Measurements from ENCODE around the gene ARMH3. TPM values are rescaled to one million over a fixed set of nuclear protein-coding genes. Genes with fewer than 3 reads are reported as not detected.

ARMH3 gene
- total RNA-seq, 4 donors from 2014 or later, result 12.9 to 19.3 (median 16.2) TPM

DNA sequence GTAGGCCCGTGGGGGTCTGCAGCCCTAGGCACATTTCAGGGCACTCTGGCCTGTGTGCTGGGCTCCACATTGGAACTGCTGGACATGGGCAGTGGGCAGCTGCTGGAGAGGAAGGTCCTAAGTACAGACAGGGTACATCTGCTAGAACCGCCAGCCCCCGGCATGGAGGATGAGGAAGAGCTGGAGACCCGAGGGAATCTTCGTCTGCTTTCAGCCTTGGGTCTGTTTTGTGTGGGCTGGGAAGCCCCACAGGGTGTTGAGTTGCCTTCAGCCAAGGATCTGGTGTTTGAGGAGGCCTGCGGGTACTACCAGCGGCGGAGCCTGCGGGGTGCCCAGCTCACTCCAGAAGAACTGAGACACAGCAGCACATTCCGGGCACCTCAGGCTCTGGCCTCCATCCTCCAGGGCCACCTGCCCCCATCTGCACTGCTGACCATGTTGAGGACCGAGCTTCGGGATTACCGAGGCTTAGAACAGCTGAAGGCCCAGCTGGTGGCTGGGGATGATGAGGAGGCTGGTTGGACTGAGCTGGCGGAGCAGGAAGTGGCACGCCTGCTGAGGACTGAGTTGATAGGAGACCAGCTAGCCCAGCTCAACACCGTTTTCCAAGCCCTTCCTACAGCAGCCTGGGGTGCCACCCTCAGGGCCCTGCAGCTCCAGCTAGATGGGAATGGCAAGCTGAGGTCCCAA lies 10.6 kb upstream of the ARMH3 start:
- Histone ChIP-seq H3K4me1 (peaks cover 32 to 44% (median 37%) of the 10 kb centered on the region in 4 donors), H3K27ac (replicated peaks in 1 of 4) (peak overlapping the region; percentile 88 to 98 (median 94)), H3K4me3 (peak overlapping the region; percentile 69 to 99 (median 84)), H3K27me3 (no peaks in the 10 kb centered on the region), H3K36me3 (peaks cover 0 to 24% (median 17%) of the 10 kb centered on the region in 4 donors), H3K9me3 (no peaks in the 10 kb centered on the region)
- DNase-seq (ENCODE audit: extremely low spot score), result no peak
- intact Hi-C loops (cut with DNase I), result no loop called here
- 91% methylated on average over 8 of the region's 16 CpGs for WGBS
- TF ChIP-seq POLR2AphosphoS5 (IDR thresholded peaks at IDR 0.05) (no peak), POLR2A (IDR thresholded peaks at IDR 0.05; ENCODE audit: low read depth) (no peak), EP300 (IDR thresholded peaks at IDR 0.05) (no peak), CTCF (IDR thresholded peaks at IDR 0.05) (no peak)

DNA sequence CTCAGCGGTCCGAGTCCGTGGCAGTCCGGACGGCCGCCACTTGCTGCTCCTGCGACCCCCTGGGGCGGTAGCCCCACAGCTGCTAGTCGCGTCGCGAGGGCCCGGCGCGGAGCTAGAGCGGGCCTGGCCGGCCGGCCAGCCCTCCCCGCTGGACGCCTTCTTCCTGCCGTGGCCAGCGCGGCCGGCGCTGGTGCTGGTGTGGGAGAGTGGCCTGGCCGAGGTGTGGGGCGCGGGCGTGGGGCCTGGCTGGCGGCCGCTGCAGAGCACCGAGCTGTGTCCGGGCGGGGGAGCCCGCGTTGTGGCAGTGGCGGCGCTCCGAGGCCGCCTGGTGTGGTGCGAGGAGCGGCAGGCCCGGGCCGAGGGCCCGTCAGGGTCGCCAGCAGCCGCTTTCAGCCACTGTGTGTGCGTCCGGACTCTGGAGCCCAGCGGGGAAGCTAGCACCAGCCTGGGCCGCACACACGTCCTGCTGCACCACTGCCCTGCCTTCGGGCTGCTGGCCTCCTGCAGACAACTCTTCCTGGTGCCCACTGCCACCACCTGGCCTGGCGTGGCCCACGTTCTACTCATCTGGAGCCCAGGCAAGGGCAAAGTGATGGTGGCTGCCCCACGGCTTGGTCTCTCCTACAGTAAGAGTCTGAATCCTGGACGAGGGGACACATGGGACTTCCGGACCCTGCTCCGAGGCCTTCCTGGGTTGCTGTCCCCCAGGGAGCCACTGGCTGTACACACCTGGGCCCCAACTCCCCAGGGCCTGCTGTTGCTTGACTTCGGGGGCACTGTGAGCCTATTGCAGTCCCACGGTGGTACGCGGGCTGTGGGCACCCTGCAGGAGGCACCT lies 9.8 kb upstream of the ARMH3 start:
- H3K36me3 ChIP-seq, result peaks cover 0 to 24% (median 17%) of the 10 kb centered on the region in 4 donors
- 11% methylated on average over 4 of the region's 63 CpGs for WGBS
- peak overlapping the region; percentile 88 to 98 (median 94) for H3K27ac ChIP-seq (replicated peaks in 1 of 4)
- no peak for TF ChIP-seq POLR2A (IDR thresholded peaks at IDR 0.05; ENCODE audit: low read depth)
- TF ChIP-seq CTCF (IDR thresholded peaks at IDR 0.05), result no peak
- TF ChIP-seq POLR2AphosphoS5 (IDR thresholded peaks at IDR 0.05), result no peak
- TF ChIP-seq EP300 (IDR thresholded peaks at IDR 0.05), result no peak
- no peaks in the 10 kb centered on the region for H3K9me3 ChIP-seq
- no peak for DNase-seq (ENCODE audit: extremely low spot score)
- H3K27me3 ChIP-seq, result no peaks in the 10 kb centered on the region
- H3K4me1 ChIP-seq, result peaks cover 32 to 44% (median 37%) of the 10 kb centered on the region in 4 donors
- peak overlapping the region; percentile 69 to 99 (median 84) for H3K4me3 ChIP-seq
- intact Hi-C loops (cut with DNase I), result no loop called here

- peaks cover 32 to 44% (median 37%) of the 10 kb centered on the region in 4 donors for H3K4me1 ChIP-seq
Measured at GRCh38 chr10:102064868-102065560, 9.0 kb upstream of the ARMH3 start, which contains the start of gene HPS6. HPS6 (plus strand) TSS chr10:102065349; CDS start chr10:102065475, 126 bp downstream.

More at GRCh38 chr10:102064868-102065560, 9.0 kb upstream of the ARMH3 start, which contains the start of gene HPS6:
- Histone ChIP-seq H3K36me3 (peaks cover 0 to 22% (median 17%) of the 10 kb centered on the region in 4 donors), H3K27ac (replicated peaks in 1 of 4) (peak within 1 kb of the TSS; percentile 88 to 98 (median 94)), H3K9me3 (no peaks in the 10 kb centered on the region), H3K27me3 (no peaks in the 10 kb centered on the region), H3K4me3 (peak within 1 kb of the TSS; percentile 69 to 99 (median 84))
- TF ChIP-seq POLR2AphosphoS5 (IDR thresholded peaks at IDR 0.05), result peak; percentile 85 to 92
- TF ChIP-seq CTCF (IDR thresholded peaks at IDR 0.05), result peak; percentile 14 to 28 (median 19)
- TF ChIP-seq EP300 (IDR thresholded peaks at IDR 0.05), result no peak
- intact Hi-C loops (cut with DNase I), result no loop called here
- DNase-seq (ENCODE audit: extremely low spot score), result peak; percentile 94
- 12% methylated on average over 18 of the region's 61 CpGs for WGBS

All from esophagus muscularis mucosa (tissue), 4 donors.